HG03439 (cell line): Measurements from ENCODE around the gene HES3.

Source experiments
- ATAC-seq: cut with Tn5 transposase; IDR thresholded peaks from one replicate; pipeline ENCODE4 v1.9.1; 2021; ENCODE audit warnings: mild to moderate bottlenecking, moderate library complexity; ENCODE audit not compliant: unreplicated experiment

HES3 gene

GRCh38 chr1:6276811-6277555 is 33.0 kb downstream of the HES3 start:
- no peak for ATAC-seq

GRCh38 chr1:6278263-6278662 is 34.3 kb downstream of the HES3 start:
- no peak for ATAC-seq

DNA sequence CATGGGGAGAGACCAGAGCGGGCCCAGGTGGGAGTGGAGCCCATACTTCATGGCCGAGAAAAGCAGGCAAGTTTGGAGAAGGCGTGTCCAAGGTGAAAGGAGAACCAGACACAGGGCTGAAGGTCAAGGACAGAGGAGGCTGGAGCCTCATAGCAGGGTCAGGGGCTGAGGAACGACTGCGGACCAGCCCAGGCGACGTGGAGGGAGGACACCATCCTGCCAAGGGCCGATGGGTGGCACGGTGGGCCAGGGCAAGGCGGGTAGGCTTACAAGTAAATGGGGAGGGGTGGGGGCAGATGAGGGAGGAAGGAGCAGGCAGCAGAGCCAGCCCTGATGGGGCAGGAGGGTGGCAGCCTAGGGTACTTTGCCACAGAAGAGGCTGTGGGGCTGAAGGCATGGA is 35.1 kb downstream of the HES3 start:
- no peak for ATAC-seq

DNA sequence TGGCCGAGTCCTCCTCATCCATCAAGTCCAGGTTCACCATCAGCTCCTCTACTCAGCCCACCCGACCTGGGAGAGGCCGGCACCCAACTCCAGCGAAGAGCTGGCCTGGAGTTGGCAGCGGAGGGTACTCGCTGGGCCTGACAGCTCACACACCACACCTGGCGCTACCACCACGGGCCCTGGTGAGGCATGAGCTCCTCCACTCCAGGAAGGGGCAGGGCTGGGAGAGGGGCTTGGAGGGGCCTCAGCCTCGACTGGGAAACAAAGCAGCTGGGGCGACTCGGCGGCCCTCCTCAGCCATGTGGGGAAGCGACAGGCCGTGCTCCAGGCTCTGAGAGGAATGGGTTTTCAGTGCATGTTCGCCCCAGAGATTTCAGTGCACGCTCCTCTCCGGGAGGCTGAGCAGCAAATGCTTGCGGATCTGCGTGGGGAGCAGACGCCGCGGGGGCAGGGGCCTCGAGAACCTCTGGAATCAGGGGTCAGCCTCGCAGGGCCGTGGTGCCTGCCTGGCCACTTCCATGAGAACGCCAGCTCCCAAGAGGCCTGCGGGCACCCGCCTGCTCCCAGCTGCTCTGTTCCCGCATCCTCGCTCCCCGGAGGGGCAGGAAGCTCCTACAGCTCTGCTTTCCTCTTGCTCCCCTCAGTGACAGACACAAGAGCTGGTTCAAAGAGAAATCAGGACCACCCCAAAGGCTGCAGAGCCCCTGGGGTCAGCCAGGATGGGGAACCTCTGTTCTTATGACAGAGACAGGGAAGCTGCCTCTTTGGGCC is 35.8 kb downstream of the HES3 start:
- no peak for ATAC-seq

GRCh38 chr1:6280761-6281451 is 36.9 kb downstream of the HES3 start:
- ATAC-seq: no peak

GRCh38 chr1:6281511-6282402 is 37.8 kb downstream of the HES3 start:
- no peak for ATAC-seq

GRCh38 chr1:6282577-6283270 is 38.7 kb downstream of the HES3 start:
- no peak for ATAC-seq

GRCh38 chr1:6285336-6285735 is 41.4 kb downstream of the HES3 start:
- ATAC-seq: no peak

GRCh38 chr1:6286266-6286665 is 42.3 kb downstream of the HES3 start:
- no peak for ATAC-seq

- ATAC-seq: no peak
Measured at GRCh38 chr1:6287029-6287428, 43.0 kb downstream of the HES3 start.

GRCh38 chr1:6287431-6287886 is 43.5 kb downstream of the HES3 start:
- ATAC-seq: no peak

GRCh38 chr1:6288026-6288425 is 44.0 kb downstream of the HES3 start:
- ATAC-seq: no peak

GRCh38 chr1:6288665-6289064 is 44.7 kb downstream of the HES3 start:
- ATAC-seq: no peak

GRCh38 chr1:6292102-6292501 is 48.1 kb downstream of the HES3 start:
- ATAC-seq: no peak

- ATAC-seq: no peak
Measured at GRCh38 chr1:6294080-6294889, 50.3 kb downstream of the HES3 start.

DNA sequence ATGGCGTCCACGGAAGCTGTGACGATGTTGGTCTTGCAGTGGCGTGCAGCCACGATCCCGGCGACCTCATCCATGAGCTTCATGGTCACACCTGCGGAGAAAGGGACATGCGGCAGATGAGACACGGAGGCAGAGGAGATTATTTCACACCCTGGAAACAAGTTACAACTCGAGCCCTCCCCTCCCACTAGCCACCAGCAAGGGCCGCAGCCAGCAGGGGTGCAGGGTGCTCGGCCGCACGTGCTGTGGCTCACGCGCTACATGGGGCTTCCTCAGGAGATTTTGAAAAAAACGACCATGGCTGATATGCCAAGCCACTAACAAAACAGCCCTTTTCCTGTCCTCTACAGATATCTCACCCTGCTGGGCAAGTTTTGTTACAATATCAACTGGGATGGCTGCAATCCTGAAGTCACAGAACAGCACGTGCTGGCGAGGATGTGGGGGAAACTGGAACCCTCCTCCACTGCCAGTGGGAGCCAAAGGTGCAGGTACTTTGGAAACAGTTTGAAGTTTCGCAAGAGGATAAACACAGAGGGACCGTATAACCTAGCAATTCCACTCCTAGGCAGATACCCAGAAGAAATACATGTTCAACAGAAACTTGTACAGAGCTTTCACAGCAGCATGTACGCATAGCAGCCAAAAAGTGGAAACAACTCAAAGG is 51.0 kb downstream of the HES3 start:
- ATAC-seq: no peak
